ENCODE measurements around the gene TBC1D3B.
"Not testable (repeated sequence)": the region's sequence is repeated elsewhere in the genome, so short reads cannot be mapped to it uniquely, and the experiment has no call there.

Gene TBC1D3B

GRCh38 chr17:36176536-36176935, at the start of gene TBC1D3B:
TSS of gene TBC1D3B (minus strand) at chr17:36176636. CDS start at chr17:36175050, 1,586 bp downstream.
- DNase-seq (ENCODE audit: low read depth, low spot score); in situ Hi-C loops (cut with HindIII; ENCODE audit: low sequenced_read_pairs); H3K4me3 ChIP-seq (ENCODE audit: low read depth, low read length): not testable (repeated sequence)

GRCh38 chr17:36222967-36223366, 46.5 kb upstream of the TBC1D3B start:
- in situ Hi-C loops (cut with HindIII; ENCODE audit: low sequenced_read_pairs); DNase-seq (ENCODE audit: low read depth, low spot score); H3K4me3 ChIP-seq (ENCODE audit: low read depth, low read length): not testable (repeated sequence)

GRCh38 chr17:36221581-36222100, 45.2 kb upstream of the TBC1D3B start:
- H3K4me3 ChIP-seq (ENCODE audit: low read depth, low read length); in situ Hi-C loops (cut with HindIII; ENCODE audit: low sequenced_read_pairs); DNase-seq (ENCODE audit: low read depth, low spot score): not testable (repeated sequence)

GRCh38 chr17:36220737-36221580, 44.5 kb upstream of the TBC1D3B start:
- H3K4me3 ChIP-seq (ENCODE audit: low read depth, low read length); DNase-seq (ENCODE audit: low read depth, low spot score); in situ Hi-C loops (cut with HindIII; ENCODE audit: low sequenced_read_pairs): not testable (repeated sequence)

GRCh38 chr17:36219556-36219955, 43.1 kb upstream of the TBC1D3B start:
- H3K4me3 ChIP-seq (ENCODE audit: low read depth, low read length); in situ Hi-C loops (cut with HindIII; ENCODE audit: low sequenced_read_pairs); DNase-seq (ENCODE audit: low read depth, low spot score): not testable (repeated sequence)

- DNase-seq (ENCODE audit: low read depth, low spot score); in situ Hi-C loops (cut with HindIII; ENCODE audit: low sequenced_read_pairs); H3K4me3 ChIP-seq (ENCODE audit: low read depth, low read length): not testable (repeated sequence)
These were observed 39.2 kb upstream of the TBC1D3B start for GRCh38 chr17:36215406-36216308.

- no peak overlapping the region for H3K4me3 ChIP-seq (ENCODE audit: low read depth, low read length)
- no peak for DNase-seq (ENCODE audit: low read depth, low spot score)
- no peak for TF ChIP-seq CTCF (IDR thresholded peaks at IDR 0.05; ENCODE audit: low read depth, low read length)
- in situ Hi-C loops (cut with HindIII; ENCODE audit: low sequenced_read_pairs), result no loop called here
These were observed 38.5 kb upstream of the TBC1D3B start for GRCh38 chr17:36214918-36215317.

- no peak overlapping the region for H3K4me3 ChIP-seq (ENCODE audit: low read depth, low read length)
- in situ Hi-C loops (cut with HindIII; ENCODE audit: low sequenced_read_pairs), result no loop called here
- TF ChIP-seq CTCF (IDR thresholded peaks at IDR 0.05; ENCODE audit: low read depth, low read length), result no peak
- DNase-seq (ENCODE audit: low read depth, low spot score), result no peak
These were observed 37.3 kb upstream of the TBC1D3B start for GRCh38 chr17:36213695-36214094.

GRCh38 chr17:36212966-36213365, 36.5 kb upstream of the TBC1D3B start:
- no peak for TF ChIP-seq CTCF (IDR thresholded peaks at IDR 0.05; ENCODE audit: low read depth, low read length)
- in situ Hi-C loops (cut with HindIII; ENCODE audit: low sequenced_read_pairs), result no loop called here
- no peak for DNase-seq (ENCODE audit: low read depth, low spot score)
- no peak overlapping the region for H3K4me3 ChIP-seq (ENCODE audit: low read depth, low read length)
